Loucy (cell line): ENCODE measurements around the gene CELA1.
A peak's percentile ranks its signal among the peaks of the same experiment; 100 is the strongest.

Experiments
- H2AFZ ChIP-seq: fragments of 200-600 bp; sonication (generic); 2 replicates; pipeline ENCODE4 v1.6.0; 2016; ENCODE audit warnings: antibody characterized with exemption, mild to moderate bottlenecking, low read length, moderate library complexity
- H3F3A ChIP-seq: fragments of 200-600 bp; 2 replicates; pipeline ENCODE4 v1.6.0; 2016; ENCODE audit warnings: antibody characterized with exemption, low read depth, mild to moderate bottlenecking
- H3K27me3 ChIP-seq: fragments of 200-600 bp; sonication (generic); 2 replicates; pipeline ENCODE4 v1.6.1; 2014; ENCODE audit warnings: low read length, mild to moderate bottlenecking; ENCODE audit not compliant: insufficient read depth, poor library complexity, severe bottlenecking
- H3K36me3 ChIP-seq: fragments of 200-600 bp; sonication (generic); 2 replicates; pipeline ENCODE4 v1.6.1; 2016; ENCODE audit warnings: low read length; ENCODE audit not compliant: insufficient read depth
- H3K4me1 ChIP-seq: fragments of 200-600 bp; sonication (generic); 2 replicates; pipeline ENCODE4 v1.5.1; 2014; ENCODE audit warnings: low read length, mild to moderate bottlenecking; ENCODE audit not compliant: insufficient read depth, poor library complexity, severe bottlenecking
- H3K4me2 ChIP-seq: fragments of 200-600 bp; sonication (generic); 2 replicates; pipeline ENCODE4 v1.6.0; 2014; ENCODE audit warnings: antibody characterized with exemption, low read length, low read depth, mild to moderate bottlenecking; ENCODE audit not compliant: poor library complexity, severe bottlenecking
- H3K4me3 ChIP-seq: fragments of 200-600 bp; sonication (generic); 2 replicates; pipeline ENCODE4 v1.5.1; 2014; ENCODE audit warnings: low read length, mild to moderate bottlenecking, mixed read lengths; ENCODE audit not compliant: poor library complexity, severe bottlenecking
- H3K79me2 ChIP-seq: fragments of 200-600 bp; sonication (generic); 2 replicates; pipeline ENCODE4 v1.6.1; 2014; ENCODE audit warnings: low read length; ENCODE audit not compliant: insufficient read depth
- H3K9ac ChIP-seq: fragments of 200-600 bp; sonication (generic); 2 replicates; pipeline ENCODE4 v1.6.0; 2014; ENCODE audit warnings: mild to moderate bottlenecking, low read depth, low read length, moderate library complexity; ENCODE audit not compliant: poor library complexity, severe bottlenecking
- H3K9me2 ChIP-seq: fragments of 200-600 bp; sonication (generic); replicated peaks from 2 replicates; pipeline ENCODE4 v1.6.1; 2016; ENCODE audit warnings: low read depth, low read length, mixed read lengths
- H3K9me3 ChIP-seq: fragments of 200-600 bp; sonication (generic); 2 replicates; pipeline ENCODE4 v1.6.1; 2014; ENCODE audit warnings: mild to moderate bottlenecking, antibody characterized with exemption, low read length, low read depth; ENCODE audit not compliant: insufficient read depth
- H4K20me1 ChIP-seq: fragments of 200-600 bp; sonication (generic); 2 replicates; pipeline ENCODE4 v1.6.0; 2014; ENCODE audit warnings: antibody characterized with exemption, low read length, mild to moderate bottlenecking; ENCODE audit not compliant: insufficient read depth, poor library complexity, severe bottlenecking
- EZH2phosphoT487 ChIP-seq: fragments of 200-600 bp; IDR thresholded peaks from 2 replicates; pipeline ENCODE4 v1.6.1; 2018; ENCODE audit warnings: antibody characterized with exemption, mild to moderate bottlenecking, moderate library complexity, borderline replicate concordance
- TF ChIP-seq, protein P1 (sequence below): fragments of 200-600 bp; sonication (generic); conservative IDR thresholded peaks from 2 replicates; pipeline ENCODE4 v1.5.1; 2014; ENCODE audit warnings: mild to moderate bottlenecking, antibody characterized with exemption, low read length

The CELA1 gene

GRCh38 chr12:51346581-51346980 lies at the start of gene CELA1:
TSS of gene CELA1 (minus strand) at chr12:51346679. CDS start at chr12:51346638, 41 bp downstream.
- H4K20me1 ChIP-seq: no peaks in the 10 kb centered on the region
- no peak within 1 kb of the TSS for H3K9ac ChIP-seq
- H3K9me3 ChIP-seq: no peaks in the 10 kb centered on the region
- no peaks in the 10 kb centered on the region for H3K36me3 ChIP-seq
- H3F3A ChIP-seq: no peaks in the 10 kb centered on the region
- H3K4me3 ChIP-seq: no peak within 1 kb of the TSS
- no peaks in the 10 kb centered on the region for H3K4me1 ChIP-seq
- no peak within 1 kb of the TSS for H3K4me2 ChIP-seq
- TF ChIP-seq, protein P1, sequence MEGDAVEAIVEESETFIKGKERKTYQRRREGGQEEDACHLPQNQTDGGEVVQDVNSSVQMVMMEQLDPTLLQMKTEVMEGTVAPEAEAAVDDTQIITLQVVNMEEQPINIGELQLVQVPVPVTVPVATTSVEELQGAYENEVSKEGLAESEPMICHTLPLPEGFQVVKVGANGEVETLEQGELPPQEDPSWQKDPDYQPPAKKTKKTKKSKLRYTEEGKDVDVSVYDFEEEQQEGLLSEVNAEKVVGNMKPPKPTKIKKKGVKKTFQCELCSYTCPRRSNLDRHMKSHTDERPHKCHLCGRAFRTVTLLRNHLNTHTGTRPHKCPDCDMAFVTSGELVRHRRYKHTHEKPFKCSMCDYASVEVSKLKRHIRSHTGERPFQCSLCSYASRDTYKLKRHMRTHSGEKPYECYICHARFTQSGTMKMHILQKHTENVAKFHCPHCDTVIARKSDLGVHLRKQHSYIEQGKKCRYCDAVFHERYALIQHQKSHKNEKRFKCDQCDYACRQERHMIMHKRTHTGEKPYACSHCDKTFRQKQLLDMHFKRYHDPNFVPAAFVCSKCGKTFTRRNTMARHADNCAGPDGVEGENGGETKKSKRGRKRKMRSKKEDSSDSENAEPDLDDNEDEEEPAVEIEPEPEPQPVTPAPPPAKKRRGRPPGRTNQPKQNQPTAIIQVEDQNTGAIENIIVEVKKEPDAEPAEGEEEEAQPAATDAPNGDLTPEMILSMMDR: no peak
- TF ChIP-seq EZH2phosphoT487: no peak
- no peaks in the 10 kb centered on the region for H3K27me3 ChIP-seq
- no peak within 1 kb of the TSS for H2AFZ ChIP-seq
- H3K79me2 ChIP-seq: no peaks in the 10 kb centered on the region
- H3K9me2 ChIP-seq: no peaks in the 10 kb centered on the region

DNA sequence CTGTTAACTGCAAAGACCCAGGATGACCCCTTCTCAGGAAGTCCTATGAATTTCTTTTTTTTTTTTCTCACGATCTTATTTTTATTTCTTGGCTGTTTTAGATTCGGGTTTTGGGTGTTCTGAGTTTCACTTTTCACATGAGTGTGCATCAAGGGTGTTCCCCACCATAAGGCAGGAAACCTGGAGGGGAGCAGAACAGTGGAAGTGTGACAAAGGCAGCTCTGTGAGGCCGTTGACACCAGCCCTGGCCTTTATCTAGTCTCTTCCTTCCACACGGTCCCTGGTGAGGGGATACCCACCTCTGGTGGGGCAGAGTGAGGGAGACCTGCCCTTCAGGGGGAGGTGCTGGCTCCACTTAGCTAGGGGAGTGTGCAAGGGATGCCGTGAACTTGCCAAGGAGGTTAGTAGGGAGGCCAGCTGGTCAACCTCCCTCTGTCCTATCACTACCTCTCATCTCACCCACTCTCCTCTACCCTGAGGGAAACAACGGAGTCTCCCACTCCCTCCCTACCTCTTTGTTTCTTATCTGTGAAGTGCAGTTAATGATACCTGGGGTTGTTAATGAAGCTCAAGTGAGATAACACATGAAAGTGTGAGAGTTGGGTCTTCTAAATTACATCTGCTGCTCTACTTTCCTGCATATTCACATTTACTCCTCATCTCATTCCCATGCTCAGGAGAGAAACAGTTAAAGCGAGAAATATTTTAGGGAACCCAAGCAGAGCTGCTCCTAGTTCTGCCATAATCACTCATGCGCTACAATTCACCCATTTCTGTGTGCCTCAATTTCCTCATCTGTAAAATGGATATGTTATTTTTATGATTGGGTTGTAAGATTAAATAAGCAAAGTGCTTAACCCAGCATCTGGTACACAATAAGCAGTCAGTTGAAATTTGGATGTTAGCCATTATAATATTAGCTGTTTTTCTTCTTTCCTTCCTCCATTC lies 49.1 kb upstream of the CELA1 start:
- 0 out of 2 replicates have a peak, but pooled peaks cover 6% of the 10 kb centered on the region for H3F3A ChIP-seq
- no peaks in the 10 kb centered on the region for H3K27me3 ChIP-seq
- no peaks in the 10 kb centered on the region for H3K36me3 ChIP-seq
- H3K79me2 ChIP-seq: peaks cover 21% of the 10 kb centered on the region
- H3K9me3 ChIP-seq: no peaks in the 10 kb centered on the region
- H3K4me2 ChIP-seq: peak overlapping the region; percentile 87
- peaks cover 47% of the 10 kb centered on the region for H3K4me1 ChIP-seq
- peak overlapping the region; percentile 80 for H3K4me3 ChIP-seq
- no peak for TF ChIP-seq EZH2phosphoT487
- TF ChIP-seq, protein P1: no peak
- no peaks in the 10 kb centered on the region for H4K20me1 ChIP-seq
- H3K9ac ChIP-seq: peak overlapping the region; percentile 54
- no peaks in the 10 kb centered on the region for H3K9me2 ChIP-seq
- peak overlapping the region; percentile 56; the same call in 1 of the 2 replicates for H2AFZ ChIP-seq

GRCh38 chr12:51393676-51394545 lies 47.4 kb upstream of the CELA1 start:
- peak overlapping the region; percentile 87 for H3K4me2 ChIP-seq
- H3K4me3 ChIP-seq: peak overlapping the region; percentile 80
- no peak overlapping the region for H2AFZ ChIP-seq
- H3K79me2 ChIP-seq: peaks cover 35% of the 10 kb centered on the region
- no peaks in the 10 kb centered on the region for H4K20me1 ChIP-seq
- no peaks in the 10 kb centered on the region for H3K36me3 ChIP-seq
- peaks cover 57% of the 10 kb centered on the region for H3K4me1 ChIP-seq
- no peaks in the 10 kb centered on the region for H3K9me3 ChIP-seq
- H3K27me3 ChIP-seq: no peaks in the 10 kb centered on the region
- no peaks in the 10 kb centered on the region for H3K9me2 ChIP-seq
- no peak for TF ChIP-seq EZH2phosphoT487
- TF ChIP-seq, protein P1: no peak
- 0 out of 2 replicates have a peak, but pooled peaks cover 6% of the 10 kb centered on the region for H3F3A ChIP-seq
- peak overlapping the region; percentile 77 for H3K9ac ChIP-seq
